GM23338 (cell line): ENCODE results near the gene MRFAP1. TPM values are rescaled to one million over a fixed set of nuclear protein-coding genes. Genes with fewer than 3 reads are reported as not detected.

ENCODE experiments used
- ATAC-seq: fragments of 200-7000 bp; cut with Tn5 transposase; 3 replicates; pipeline ENCODE4 v1.9.1; 2020
- DNase-seq: peaks from one replicate; pipeline ENCODE4 v3.0.0-alpha.2; 2015; ENCODE audit warnings: low spot score
- H2AFZ ChIP-seq: fragments of 200-600 bp; sonication (generic); 2 replicates; pipeline ENCODE4 v1.8.0; 2016; ENCODE audit warnings: antibody characterized with exemption, mild to moderate bottlenecking, moderate library complexity
- H3F3A ChIP-seq: fragments of 200-600 bp; sonication (generic); replicated peaks from 2 replicates; pipeline ENCODE4 v1.8.0; 2017; ENCODE audit warnings: antibody characterized with exemption, mixed run types, low read depth
- H3K27ac ChIP-seq: fragments of 200-600 bp; sonication (generic); 2 replicates; pipeline ENCODE4 v1.6.1; 2016; ENCODE audit warnings: low read depth
- H3K27me3 ChIP-seq: fragments of 200-600 bp; sonication (generic); 2 replicates; pipeline ENCODE4 v1.8.0; 2016; ENCODE audit warnings: mild to moderate bottlenecking, mixed run types, moderate library complexity; ENCODE audit not compliant: insufficient read depth
- H3K36me3 ChIP-seq: fragments of 200-600 bp; sonication (generic); 2 replicates; pipeline ENCODE4 v1.8.0; 2016; ENCODE audit warnings: mild to moderate bottlenecking; ENCODE audit not compliant: insufficient read depth
- H3K4me1 ChIP-seq: fragments of 200-600 bp; sonication (generic); 2 replicates; pipeline ENCODE4 v1.8.0; 2016; ENCODE audit warnings: mild to moderate bottlenecking, moderate library complexity; ENCODE audit not compliant: insufficient read depth
- H3K4me2 ChIP-seq: fragments of 200-600 bp; sonication (generic); 2 replicates; pipeline ENCODE4 v1.7.1; 2017; ENCODE audit warnings: mixed run types
- H3K4me3 ChIP-seq: fragments of 200-600 bp; sonication (generic); 2 replicates; pipeline ENCODE4 v1.6.1; 2016; ENCODE audit warnings: mixed run types
- H3K79me2 ChIP-seq: fragments of 200-600 bp; sonication (generic); replicated peaks from 2 replicates; pipeline ENCODE4 v1.8.0; 2017; ENCODE audit warnings: mild to moderate bottlenecking; ENCODE audit not compliant: insufficient read depth
- H3K9me2 ChIP-seq: fragments of 200-600 bp; sonication (generic); 2 replicates; pipeline ENCODE4 v1.8.0; 2017; ENCODE audit not compliant: insufficient read depth
- H4K20me1 ChIP-seq: fragments of 200-600 bp; sonication (generic); replicated peaks from 2 replicates; pipeline ENCODE4 v1.8.0; 2017; ENCODE audit warnings: mild to moderate bottlenecking; ENCODE audit not compliant: insufficient read depth
- H3K27ac Mint-ChIP-seq: 2 replicates; pipeline ENCODE4 v1.8.0; 2020; ENCODE audit warnings: inconsistent platforms, mild to moderate bottlenecking, moderate library complexity, mixed read lengths
- H3K27me3 Mint-ChIP-seq: 3 replicates; pipeline ENCODE4 v1.8.0; 2022; ENCODE audit warnings: low read depth, mild to moderate bottlenecking, moderate library complexity, mixed read lengths, inconsistent platforms; ENCODE audit not compliant: insufficient read depth, poor library complexity
- H3K36me3 Mint-ChIP-seq: 3 replicates; pipeline ENCODE4 v1.8.0; 2021; ENCODE audit warnings: low read depth, mild to moderate bottlenecking, inconsistent platforms, moderate library complexity, mixed read lengths
- H3K4me1 Mint-ChIP-seq: 3 replicates; pipeline ENCODE4 v1.8.0; 2020; ENCODE audit warnings: mild to moderate bottlenecking, inconsistent platforms, mixed read lengths
- H3K4me3 Mint-ChIP-seq: 3 replicates; pipeline ENCODE4 v1.8.0; 2021; ENCODE audit warnings: moderate library complexity, mild to moderate bottlenecking, inconsistent platforms, mixed read lengths
- H3K9me3 Mint-ChIP-seq: 3 replicates; pipeline ENCODE4 v1.8.0; 2020; ENCODE audit warnings: moderate library complexity, mild to moderate bottlenecking, inconsistent platforms, mixed read lengths
- CREB1 ChIP-seq: fragments of 250-450 bp; sonication (Bioruptor Pico); IDR thresholded peaks from 2 replicates; pipeline ENCODE4 v1.5.0; 2020; ENCODE audit warnings: low read depth, mild to moderate bottlenecking, moderate library complexity
- CTCF ChIP-seq, 2 experiments: fragments of 200-600 bp in 1 of 2; sonication (generic) in 1 of 2; conservative IDR thresholded peaks; 2 replicates each; pipeline versions ENCODE4 v1.5.1 to v1.6.1; 2016 to 2017; ENCODE audit warnings: antibody characterized with exemption in 2 of 2, low read depth in 2 of 2, mild to moderate bottlenecking in 2 of 2, moderate library complexity in 1 of 2
- ETS1 ChIP-seq: IDR thresholded peaks from 2 replicates; pipeline ENCODE4 v1.6.1; 2016; ENCODE audit warnings: antibody characterized with exemption
- NANOG ChIP-seq: IDR thresholded peaks from 2 replicates; pipeline ENCODE4 v1.6.1; 2016; ENCODE audit warnings: antibody characterized with exemption, borderline replicate concordance
- POLR2AphosphoS5 ChIP-seq: IDR thresholded peaks from 2 replicates; pipeline ENCODE4 v1.6.1; 2016; ENCODE audit warnings: antibody characterized with exemption, low read depth
- REST ChIP-seq: IDR thresholded peaks from one replicate; pipeline ENCODE4 v1.6.1; 2018; ENCODE audit warnings: antibody characterized with exemption; ENCODE audit not compliant: unreplicated experiment
- STAT1 ChIP-seq: IDR thresholded peaks from one replicate; pipeline ENCODE4 v1.6.1; 2016; ENCODE audit warnings: antibody characterized with exemption; ENCODE audit not compliant: unreplicated experiment
- ZNF331 ChIP-seq: fragments of 250-450 bp; sonication (Bioruptor Pico); IDR thresholded peaks from 2 replicates; pipeline ENCODE4 v1.5.0; 2020; ENCODE audit warnings: low read depth, mild to moderate bottlenecking, moderate library complexity
- ZNF462 ChIP-seq: fragments of 250-450 bp; sonication (Bioruptor Pico); IDR thresholded peaks from 2 replicates; pipeline ENCODE4 v1.5.0; 2020; ENCODE audit warnings: mild to moderate bottlenecking, moderate library complexity
- polyA plus RNA-seq: library from polyadenylated mRNA; unstranded; fragments of >200 nt; fragmentation: Nextera tagmentation; extraction: Ambion mirVana; gene quantifications from 2 replicates; pipeline ENCODE4 v1.2.1, GENCODE V29; 2016
- total RNA-seq: library from RNA; depleted of rRNA; stranded (reverse); fragments of >200 nt; shearing (Covaris generic); gene quantifications from 2 replicates; pipeline ENCODE4 v1.2.3, GENCODE V29; 2014

The MRFAP1 gene
- total and polyA plus RNA-seq, 2 experiments from 2014 or later = 154 to 288 TPM

GRCh38 chr4:6659897-6660296 lies 19.4 kb downstream of the MRFAP1 start (continued):
- no peak for TF ChIP-seq REST
- TF ChIP-seq ZNF331 (CRISPR knock-in tag) = no peak

GRCh38 chr4:6660430-6660829 lies 19.9 kb downstream of the MRFAP1 start:
- Histone ChIP-seq H3K27me3 (peaks cover 62% of the 10 kb centered on the region), H3K27ac (no peak overlapping the region), H3K4me3 (no peak overlapping the region), H2AFZ (no peak overlapping the region), H4K20me1 (no peaks in the 10 kb centered on the region), H3F3A (no peaks in the 10 kb centered on the region; the same call in 1 of the 2 replicates), H3K9me2 (no peaks in the 10 kb centered on the region), H3K4me1 (peaks cover 13% of the 10 kb centered on the region), H3K79me2 (no peaks in the 10 kb centered on the region), H3K4me2 (no peak overlapping the region), H3K36me3 (no peaks in the 10 kb centered on the region)
- Mint-ChIP-seq H3K27me3 (peaks cover 39% of the 10 kb centered on the region), H3K9me3 (no peaks in the 10 kb centered on the region), H3K36me3 (no peaks in the 10 kb centered on the region), H3K27ac (no peak overlapping the region), H3K4me3 (no peak overlapping the region), H3K4me1 (peaks cover 4% of the 10 kb centered on the region; the same call in 2 of the 3 replicates)
- ATAC-seq (no peak), DNase-seq (no peak)
- no peak for TF ChIP-seq ETS1
- no peak for TF ChIP-seq CTCF (conservative IDR thresholded peaks at IDR 0.05; ENCODE audit: low read depth in 2 of 2)
- TF ChIP-seq REST = no peak
- no peak for TF ChIP-seq CREB1 (CRISPR knock-in tag)
- no peak for TF ChIP-seq STAT1
- TF ChIP-seq NANOG = no peak
- TF ChIP-seq POLR2AphosphoS5 = no peak
- no peak for TF ChIP-seq ZNF462 (CRISPR knock-in tag)
